ENCODE data around the gene ARHGAP19.

ARHGAP19 gene

GRCh38 chr10:97188261-97188711, 104.2 kb downstream of the ARHGAP19 start:
- no peak for DNase-seq

DNA sequence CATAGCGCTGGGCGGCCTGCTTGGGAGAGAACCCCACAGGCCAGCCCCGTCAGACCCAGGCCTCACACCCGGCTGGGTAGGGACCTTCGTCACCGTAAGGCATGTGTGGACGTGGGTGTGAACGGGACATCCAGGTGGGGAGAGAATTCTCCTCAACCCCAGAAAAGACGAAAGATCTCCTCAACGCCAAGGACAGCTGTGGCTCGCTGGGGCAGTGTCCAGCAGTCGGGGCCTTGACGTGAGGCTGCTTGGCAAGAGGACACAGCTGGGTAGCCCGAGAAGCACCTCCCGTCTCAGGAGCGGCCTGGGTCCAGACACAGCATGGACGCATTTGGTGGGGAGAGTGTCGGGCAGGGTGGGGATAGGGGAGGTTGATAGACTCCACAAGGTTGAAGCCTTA, 105.5 kb downstream of the ARHGAP19 start:
- DNase-seq = no peak

DNA sequence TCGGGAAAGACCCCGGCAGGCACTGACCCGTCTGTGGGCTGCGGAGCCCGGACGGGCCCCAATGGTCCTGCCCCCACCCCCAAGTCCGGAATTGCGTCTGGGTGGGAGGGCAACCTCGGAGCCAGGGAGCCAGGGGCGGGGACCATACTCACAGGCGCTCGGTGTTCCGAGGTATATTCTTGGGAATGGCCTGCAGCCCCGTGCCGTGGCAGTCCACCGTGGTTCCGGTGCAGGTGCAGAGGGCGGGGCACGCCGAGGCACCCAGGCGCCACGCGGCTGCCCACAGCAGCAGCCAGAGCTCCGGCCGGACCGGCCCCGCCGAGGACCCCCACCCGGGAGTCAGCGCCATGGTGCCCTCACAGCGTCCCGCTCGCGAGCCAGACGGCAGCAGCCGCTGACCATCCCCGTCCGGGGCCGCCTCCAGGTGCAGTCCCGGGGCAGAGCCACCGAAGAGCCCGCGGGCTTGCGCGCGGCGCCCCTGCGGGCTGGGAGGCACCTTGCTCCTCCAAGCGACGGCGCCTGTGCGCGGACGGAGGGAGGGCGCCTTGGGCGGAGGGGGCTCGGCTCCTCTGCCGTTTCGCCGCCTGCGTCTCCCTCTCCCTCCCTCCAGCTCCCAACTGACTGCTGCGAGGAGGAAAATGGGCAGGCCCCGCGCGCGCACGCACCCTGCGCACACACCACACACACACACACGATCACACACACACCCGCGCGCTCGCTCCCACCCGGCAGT, 106.9 kb downstream of the ARHGAP19 start, which contains the start of gene SLIT1:
Gene SLIT1 (minus strand): TSS at position 634 of the 733 bp plus-strand sequence. CDS start 285 bp downstream, at position 349.
- no peak for DNase-seq

DNA sequence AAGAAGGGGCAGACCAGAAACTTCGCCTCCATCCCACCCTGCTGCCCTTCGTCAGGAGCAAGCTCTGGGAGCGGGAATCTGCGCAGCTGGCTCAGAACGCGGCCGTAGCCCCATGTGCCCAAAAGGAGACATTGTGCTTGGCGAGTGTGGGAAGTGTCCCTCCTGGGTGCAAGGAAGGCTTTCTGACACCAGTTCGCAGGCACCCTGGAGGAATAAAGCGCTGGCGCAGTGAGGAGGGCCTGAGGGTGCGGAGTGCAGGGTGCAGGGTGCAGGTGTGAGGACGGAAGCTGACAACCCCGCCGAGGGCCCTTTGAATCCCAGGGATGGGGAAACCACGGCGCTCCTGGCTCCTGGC, 107.5 kb downstream of the ARHGAP19 start:
- no peak for DNase-seq

DNA sequence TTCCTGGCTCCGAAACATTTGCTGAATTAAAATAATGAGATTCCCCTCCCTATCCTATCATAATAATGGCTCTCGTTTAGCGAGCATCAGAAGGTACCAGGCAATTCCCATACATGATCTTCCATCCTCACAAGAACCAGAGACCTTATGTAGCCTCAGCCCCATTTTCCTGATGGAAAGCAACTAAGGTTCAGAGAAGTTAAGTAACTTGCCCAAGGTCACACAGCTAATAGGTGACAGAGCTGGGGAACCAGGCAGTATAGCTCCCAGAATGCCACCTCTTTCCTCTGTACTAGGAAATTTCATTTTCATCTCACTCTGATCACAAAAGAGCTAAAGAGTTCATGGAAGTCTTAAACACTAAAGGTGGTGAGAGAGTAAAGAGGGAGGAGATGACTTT, 109.1 kb downstream of the ARHGAP19 start:
- DNase-seq = no peak

- DNase-seq = no peak
Measured at GRCh38 chr10:97182288-97182990, 110.0 kb downstream of the ARHGAP19 start.

DNA sequence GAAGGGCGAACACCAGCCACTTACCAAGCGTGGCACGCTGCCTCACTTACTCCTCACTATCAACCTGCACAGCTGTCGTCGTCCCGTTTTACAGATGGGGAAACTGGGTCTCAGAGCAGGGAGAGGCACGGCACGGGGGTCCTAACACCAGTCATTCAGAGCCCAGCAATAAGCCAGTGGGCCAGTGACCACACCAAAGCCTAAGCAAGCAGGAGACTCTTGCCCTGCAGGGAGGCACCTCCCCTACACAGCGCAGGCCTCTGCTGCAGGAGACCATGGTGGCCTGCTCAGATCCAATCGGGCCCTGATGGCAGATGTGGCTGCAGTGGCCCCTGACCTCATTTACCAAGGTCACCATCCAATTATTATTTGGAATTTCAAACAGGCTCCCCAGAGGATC, 111.5 kb downstream of the ARHGAP19 start:
- DNase-seq = no peak

- no peak for DNase-seq
Measured at GRCh38 chr10:97180363-97180755, 112.1 kb downstream of the ARHGAP19 start.

DNA sequence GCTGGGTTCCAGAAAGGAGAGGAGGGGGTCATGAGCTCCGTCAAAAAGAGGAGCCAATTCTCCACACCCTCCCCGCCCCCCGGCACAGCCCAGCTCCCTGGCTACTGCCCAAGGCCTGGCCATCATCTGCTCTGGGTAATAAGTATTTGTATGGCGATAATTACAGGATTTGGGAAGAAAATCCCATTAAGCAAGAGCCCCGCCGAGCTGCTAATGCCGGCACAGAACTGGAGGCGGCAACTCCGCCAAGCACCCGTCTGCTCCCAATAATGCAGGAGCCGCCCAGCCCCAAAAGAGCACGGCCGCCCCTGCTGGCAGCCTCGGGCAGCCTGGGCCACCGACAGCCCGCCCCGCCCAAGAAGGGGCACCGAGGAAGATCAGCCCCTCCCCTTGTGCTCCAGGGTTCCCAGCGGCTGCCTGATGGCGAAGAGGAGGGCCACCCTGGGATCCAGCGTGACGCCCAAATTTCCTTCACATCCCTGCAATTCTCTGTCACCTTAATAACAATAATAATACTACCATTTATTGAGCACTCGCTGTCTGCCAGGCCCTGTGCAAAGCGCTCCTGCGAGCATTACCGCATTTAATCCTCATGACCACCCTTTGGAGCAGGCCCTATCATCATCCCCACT, 112.6 kb downstream of the ARHGAP19 start:
- no peak for DNase-seq

- DNase-seq = no peak
Measured at GRCh38 chr10:97179311-97179710, 113.1 kb downstream of the ARHGAP19 start.

- DNase-seq = no peak
Measured at GRCh38 chr10:97178074-97178473, 114.4 kb downstream of the ARHGAP19 start.

- no peak for DNase-seq
Measured at GRCh38 chr10:97176226-97176625, 116.2 kb downstream of the ARHGAP19 start.

GRCh38 chr10:97175586-97175985, 116.9 kb downstream of the ARHGAP19 start:
- no peak for DNase-seq

DNA sequence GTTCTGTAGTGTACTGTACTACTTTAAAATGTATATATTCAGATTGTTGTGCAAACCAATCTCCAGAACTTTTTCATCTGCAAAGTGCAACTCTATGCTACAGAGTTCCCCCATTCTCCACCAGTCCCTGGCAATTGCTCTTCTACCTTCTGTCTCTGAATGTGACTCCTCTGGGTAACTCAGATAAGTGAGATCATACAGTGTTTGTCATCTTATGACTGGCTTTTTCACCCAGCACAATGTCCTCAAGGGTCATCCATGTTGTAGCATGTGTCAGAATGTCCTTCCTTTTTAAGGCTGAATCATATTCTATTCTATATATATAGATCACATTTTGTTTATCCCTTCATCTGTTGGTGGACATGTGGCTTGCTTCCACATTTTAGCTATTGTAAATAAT, 117.5 kb downstream of the ARHGAP19 start:
- DNase-seq = no peak

GRCh38 chr10:97174276-97174775, 118.1 kb downstream of the ARHGAP19 start:
- DNase-seq = no peak

GRCh38 chr10:97173036-97173435, 119.4 kb downstream of the ARHGAP19 start:
- no peak for DNase-seq
